KBM-7 (cell line): ENCODE measurements around the gene PHKB.
A peak's percentile ranks its signal among the peaks of the same experiment; 100 is the strongest.
"Not testable (repeated sequence)": the region's sequence is repeated elsewhere in the genome, so short reads cannot be mapped to it uniquely, and the experiment has no call there.

Source experiments
- DNase-seq: peaks from one replicate; pipeline ENCODE4 v3.0.0-alpha.2; 2015
- in situ Hi-C: fragments of 300-500 bp; cut with MboI; formaldehyde crosslinking; loops from 2 replicates; pipeline ENCODE4 v1.14.3; 2020; ENCODE audit warnings: low sequenced_read_pairs, low pct_unique_long_range_greater_than_20kb, mixed read lengths

Gene PHKB

GRCh38 chr16:47551767-47552166 is 90.6 kb downstream of the PHKB start:
- in situ Hi-C loops, DNase-seq: not testable (repeated sequence)

GRCh38 chr16:47553853-47554564 is 92.9 kb downstream of the PHKB start:
- in situ Hi-C loops: no loop called here
- no peak for DNase-seq

- in situ Hi-C loops, DNase-seq: not testable (repeated sequence)
Measured at GRCh38 chr16:47554587-47554986, 93.5 kb downstream of the PHKB start.

GRCh38 chr16:47561286-47561685 is 100.2 kb downstream of the PHKB start:
- in situ Hi-C loops: no loop called here

GRCh38 chr16:47562366-47562765 is 101.2 kb downstream of the PHKB start:
- no peak for DNase-seq
- in situ Hi-C loops: no loop called here

More at GRCh38 chr16:47561286-47561685, 100.2 kb downstream of the PHKB start:
- DNase-seq: no peak

- in situ Hi-C loops: no loop called here
- peak; percentile 84 for DNase-seq
Measured at GRCh38 chr16:47565454-47565853, 104.3 kb downstream of the PHKB start.

- peak; percentile 19 for DNase-seq
- in situ Hi-C loops: no loop called here
Measured at GRCh38 chr16:47567321-47567720, 106.2 kb downstream of the PHKB start.

- DNase-seq: no peak
Measured at GRCh38 chr16:47568351-47568750, 107.2 kb downstream of the PHKB start.

GRCh38 chr16:47571049-47571448 is 109.9 kb downstream of the PHKB start:
- no peak for DNase-seq
- in situ Hi-C loops: no loop called here

More at GRCh38 chr16:47568351-47568750, 107.2 kb downstream of the PHKB start:
- in situ Hi-C loops: no loop called here

- DNase-seq: no peak
- in situ Hi-C loops: no loop called here
Measured at GRCh38 chr16:47571711-47572110, 110.6 kb downstream of the PHKB start.

GRCh38 chr16:47574091-47575054 is 113.2 kb downstream of the PHKB start:
- in situ Hi-C loops: no loop called here
- DNase-seq: no peak

- in situ Hi-C loops: no loop called here
- no peak for DNase-seq
Measured at GRCh38 chr16:47577029-47577428, 115.9 kb downstream of the PHKB start.

GRCh38 chr16:47578033-47578432 is 116.9 kb downstream of the PHKB start:
- in situ Hi-C loops: no loop called here
- no peak for DNase-seq

GRCh38 chr16:47578573-47578972 is 117.4 kb downstream of the PHKB start:
- no peak for DNase-seq
- in situ Hi-C loops: no loop called here

GRCh38 chr16:47581114-47581513 is 120.0 kb downstream of the PHKB start:
- DNase-seq: no peak
- in situ Hi-C loops: no loop called here

- DNase-seq: no peak
- in situ Hi-C loops: no loop called here
Measured at GRCh38 chr16:47584464-47585225, 123.5 kb downstream of the PHKB start.

- in situ Hi-C loops: no loop called here
- no peak for DNase-seq
Measured at GRCh38 chr16:47586121-47586520, 125.0 kb downstream of the PHKB start.

GRCh38 chr16:47590472-47590871 is 129.3 kb downstream of the PHKB start:
- in situ Hi-C loops: no loop called here
- DNase-seq: no peak

GRCh38 chr16:47592232-47592631 is 131.1 kb downstream of the PHKB start:
- in situ Hi-C loops: no loop called here
- DNase-seq: no peak
